Measurements from ENCODE around the gene POLA2.

POLA2 gene

DNA sequence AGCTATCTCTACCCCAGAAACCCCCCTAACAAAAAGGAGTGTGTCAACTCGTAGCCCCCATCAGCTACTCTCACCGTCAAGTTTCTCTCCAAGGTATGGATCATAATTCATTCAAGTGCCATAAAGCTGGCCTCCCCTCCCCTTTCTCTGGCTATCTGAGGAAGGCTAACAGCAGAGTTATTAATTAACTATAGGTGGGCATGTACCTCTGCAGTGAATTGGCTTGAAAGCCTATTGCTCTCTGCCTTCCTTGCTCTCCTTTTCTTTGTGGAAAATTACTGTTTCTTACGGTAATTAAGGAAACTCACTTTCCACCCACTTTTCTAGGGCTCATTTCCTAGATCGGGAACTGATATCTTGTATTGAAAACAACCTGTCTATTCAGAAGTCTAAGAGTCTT lies 14.1 kb downstream of the POLA2 start:
- H3K4me3 ChIP-seq (ENCODE audit: low read depth, low read length), result no peak overlapping the region
- TF ChIP-seq POLR2A (IDR thresholded peaks at IDR 0.05; ENCODE audit: extremely low read depth, insufficient read length), result no peak
- TF ChIP-seq MYC (IDR thresholded peaks at IDR 0.05; ENCODE audit: low read depth, low read length), result no peak
- TF ChIP-seq, protein P1, sequence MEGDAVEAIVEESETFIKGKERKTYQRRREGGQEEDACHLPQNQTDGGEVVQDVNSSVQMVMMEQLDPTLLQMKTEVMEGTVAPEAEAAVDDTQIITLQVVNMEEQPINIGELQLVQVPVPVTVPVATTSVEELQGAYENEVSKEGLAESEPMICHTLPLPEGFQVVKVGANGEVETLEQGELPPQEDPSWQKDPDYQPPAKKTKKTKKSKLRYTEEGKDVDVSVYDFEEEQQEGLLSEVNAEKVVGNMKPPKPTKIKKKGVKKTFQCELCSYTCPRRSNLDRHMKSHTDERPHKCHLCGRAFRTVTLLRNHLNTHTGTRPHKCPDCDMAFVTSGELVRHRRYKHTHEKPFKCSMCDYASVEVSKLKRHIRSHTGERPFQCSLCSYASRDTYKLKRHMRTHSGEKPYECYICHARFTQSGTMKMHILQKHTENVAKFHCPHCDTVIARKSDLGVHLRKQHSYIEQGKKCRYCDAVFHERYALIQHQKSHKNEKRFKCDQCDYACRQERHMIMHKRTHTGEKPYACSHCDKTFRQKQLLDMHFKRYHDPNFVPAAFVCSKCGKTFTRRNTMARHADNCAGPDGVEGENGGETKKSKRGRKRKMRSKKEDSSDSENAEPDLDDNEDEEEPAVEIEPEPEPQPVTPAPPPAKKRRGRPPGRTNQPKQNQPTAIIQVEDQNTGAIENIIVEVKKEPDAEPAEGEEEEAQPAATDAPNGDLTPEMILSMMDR (IDR thresholded peaks at IDR 0.05; ENCODE audit: low read depth, low read length), result no peak
- TF ChIP-seq, protein P2, sequence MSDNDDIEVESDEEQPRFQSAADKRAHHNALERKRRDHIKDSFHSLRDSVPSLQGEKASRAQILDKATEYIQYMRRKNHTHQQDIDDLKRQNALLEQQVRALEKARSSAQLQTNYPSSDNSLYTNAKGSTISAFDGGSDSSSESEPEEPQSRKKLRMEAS (IDR thresholded peaks at IDR 0.05; ENCODE audit: low read depth, low read length), result no peak
- no peak for DNase-seq (ENCODE audit: low read depth)

DNA sequence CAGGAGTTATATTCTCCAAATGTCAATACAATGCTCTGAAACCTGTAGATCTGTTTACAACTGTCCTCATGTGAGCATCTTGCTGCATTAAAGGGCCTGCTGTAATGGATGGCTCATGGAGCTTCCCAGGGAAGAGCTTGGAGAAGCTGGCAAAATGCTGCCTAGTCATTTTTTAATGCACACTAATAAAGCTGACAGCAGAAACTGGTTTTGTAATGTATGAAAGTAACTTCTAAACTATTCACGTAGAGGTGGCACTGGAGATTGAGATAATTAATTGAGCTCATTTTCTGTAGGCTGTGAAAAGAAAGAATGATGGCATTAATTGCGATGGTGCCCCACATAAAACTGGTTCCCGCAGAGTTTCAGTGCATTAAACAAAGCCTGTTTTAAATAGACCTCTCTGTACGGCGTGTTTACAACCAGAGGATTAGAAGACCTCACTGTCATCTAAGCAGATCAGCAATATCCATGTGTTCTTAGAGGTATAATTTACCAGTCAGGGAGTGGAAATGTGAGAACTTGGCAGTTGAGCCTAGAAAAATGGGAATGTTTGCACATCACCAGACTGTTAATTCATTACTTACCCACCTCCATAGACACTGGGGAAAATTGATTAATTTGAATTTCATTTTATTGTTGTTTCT lies 16.0 kb downstream of the POLA2 start:
- H3K4me3 ChIP-seq (ENCODE audit: low read depth, low read length), result no peak overlapping the region
- no peak for DNase-seq (ENCODE audit: low read depth)
- TF ChIP-seq POLR2A (IDR thresholded peaks at IDR 0.05; ENCODE audit: extremely low read depth, insufficient read length) (no peak), MYC (IDR thresholded peaks at IDR 0.05; ENCODE audit: low read depth, low read length) (no peak)
- TF ChIP-seq, protein P2 (IDR thresholded peaks at IDR 0.05; ENCODE audit: low read depth, low read length), result no peak
- TF ChIP-seq, protein P1 (IDR thresholded peaks at IDR 0.05; ENCODE audit: low read depth, low read length), result no peak

DNA sequence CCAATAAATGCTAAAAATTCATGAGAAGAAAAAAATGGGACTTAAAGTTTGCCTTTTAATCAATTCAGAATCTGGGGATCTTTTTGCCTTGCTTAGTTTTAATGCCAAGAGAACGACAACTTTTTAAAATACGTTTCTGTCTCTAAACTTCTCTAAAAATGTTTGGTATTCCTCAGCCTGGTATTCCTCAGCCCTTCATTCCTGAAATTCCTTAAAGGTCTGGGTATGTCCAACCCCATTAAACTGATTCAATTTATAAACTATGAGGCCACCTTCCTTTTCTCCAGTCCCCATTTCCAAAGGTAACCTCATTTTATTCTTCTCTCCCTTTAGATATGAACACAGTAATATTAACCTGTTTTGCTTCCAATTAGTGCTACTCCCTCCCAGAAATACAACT lies 16.6 kb downstream of the POLA2 start:
- TF ChIP-seq, protein P2 (IDR thresholded peaks at IDR 0.05; ENCODE audit: low read depth, low read length), result no peak
- TF ChIP-seq, protein P1 (IDR thresholded peaks at IDR 0.05; ENCODE audit: low read depth, low read length), result no peak
- TF ChIP-seq MYC (IDR thresholded peaks at IDR 0.05; ENCODE audit: low read depth, low read length) (no peak), POLR2A (IDR thresholded peaks at IDR 0.05; ENCODE audit: extremely low read depth, insufficient read length) (no peak)
- H3K4me3 ChIP-seq (ENCODE audit: low read depth, low read length), result no peak overlapping the region
- DNase-seq (ENCODE audit: low read depth), result no peak

DNA sequence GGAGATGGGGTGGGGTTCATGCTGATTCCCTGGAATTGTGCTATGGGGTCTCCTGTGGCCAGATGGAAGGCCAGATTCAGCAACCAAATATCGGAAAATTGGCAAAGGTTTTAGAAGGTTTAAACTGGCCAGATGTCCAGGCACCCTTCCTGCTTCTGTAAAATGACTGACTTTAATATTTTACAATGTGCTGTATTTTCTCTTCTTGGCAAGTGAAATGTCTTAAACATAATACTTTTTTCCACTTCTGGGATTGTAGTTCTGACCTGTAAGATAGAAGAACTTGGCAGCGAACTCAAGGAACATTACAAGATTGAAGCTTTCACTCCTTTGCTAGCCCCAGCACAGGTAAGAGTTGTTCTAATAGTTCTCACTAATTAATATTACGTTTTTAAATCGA lies 17.5 kb downstream of the POLA2 start:
- DNase-seq (ENCODE audit: low read depth), result no peak
- H3K4me3 ChIP-seq (ENCODE audit: low read depth, low read length), result no peak overlapping the region

DNA sequence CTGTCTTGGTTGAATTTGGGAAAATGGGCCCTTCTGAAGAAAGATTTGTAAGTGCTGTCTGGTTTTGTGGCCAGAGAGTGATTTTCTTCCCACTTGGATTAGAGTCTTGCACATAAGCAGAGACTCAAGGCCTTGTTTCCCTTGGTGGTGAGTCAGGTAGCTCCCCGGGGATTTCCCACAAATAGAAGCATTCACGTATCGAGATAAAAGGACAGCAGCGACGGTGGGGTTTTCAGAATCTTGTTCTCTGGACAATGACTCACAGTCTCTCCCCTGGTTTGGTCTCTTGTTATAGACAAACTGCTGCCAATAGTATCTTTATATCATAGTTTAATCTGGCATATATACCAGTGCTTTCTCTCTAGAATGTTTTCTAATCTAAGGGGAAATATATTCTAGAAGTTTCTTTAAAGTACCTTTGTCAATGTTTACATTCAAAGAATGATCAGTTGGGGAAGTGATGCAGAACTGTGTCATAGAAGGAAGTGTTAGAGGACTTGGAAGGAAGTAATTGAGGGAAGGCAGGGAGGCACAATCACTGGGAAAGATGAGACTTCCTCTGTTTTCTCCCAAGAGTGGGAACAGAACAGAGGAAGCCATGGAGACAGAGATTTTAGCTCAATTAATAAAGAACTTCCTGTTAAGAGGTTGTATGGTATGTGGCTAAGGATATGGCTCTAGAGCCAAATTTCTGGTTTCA lies 18.1 kb downstream of the POLA2 start:
- H3K4me3 ChIP-seq (ENCODE audit: low read depth, low read length), result no peak overlapping the region
- TF ChIP-seq MYC (IDR thresholded peaks at IDR 0.05; ENCODE audit: low read depth, low read length), result no peak
- TF ChIP-seq POLR2A (IDR thresholded peaks at IDR 0.05; ENCODE audit: extremely low read depth, insufficient read length), result no peak
- TF ChIP-seq, protein P2 (IDR thresholded peaks at IDR 0.05; ENCODE audit: low read depth, low read length), result no peak
- TF ChIP-seq, protein P1 (IDR thresholded peaks at IDR 0.05; ENCODE audit: low read depth, low read length), result no peak
- no peak for DNase-seq (ENCODE audit: low read depth)

More for the DNA sequence above, 17.5 kb downstream of the POLA2 start:
- no peak for TF ChIP-seq MYC (IDR thresholded peaks at IDR 0.05; ENCODE audit: low read depth, low read length)
- TF ChIP-seq, protein P2 (IDR thresholded peaks at IDR 0.05; ENCODE audit: low read depth, low read length), result no peak
- TF ChIP-seq POLR2A (IDR thresholded peaks at IDR 0.05; ENCODE audit: extremely low read depth, insufficient read length), result no peak
- TF ChIP-seq, protein P1 (IDR thresholded peaks at IDR 0.05; ENCODE audit: low read depth, low read length), result no peak
